GM06990 (cell line): ENCODE data around the gene CCR5AS.

Experiments used
- DNase-seq: peaks from one replicate; pipeline ENCODE4 v3.0.0-alpha.2; 2011; ENCODE audit not compliant: insufficient read length; ENCODE audit errors: extremely low read depth
- H3K27me3 ChIP-seq: replicated peaks from 2 replicates; pipeline ENCODE4 v1.6.0; 2011; ENCODE audit warnings: low read length; ENCODE audit not compliant: control insufficient read depth, insufficient read depth
- H3K36me3 ChIP-seq: 2 replicates; pipeline ENCODE4 v1.5.1; 2011; ENCODE audit warnings: low read length; ENCODE audit not compliant: control insufficient read depth, insufficient read depth
- H3K4me3 ChIP-seq: replicated peaks from 2 replicates; pipeline ENCODE4 v1.5.1; 2011; ENCODE audit warnings: low read depth, mild to moderate bottlenecking, control low read depth, low read length
- TF ChIP-seq, protein P1 (sequence below): IDR thresholded peaks from 2 replicates; pipeline ENCODE4 v1.5.1; 2011; ENCODE audit warnings: low read length, control low read depth, mild to moderate bottlenecking, inconsistent platforms; ENCODE audit not compliant: insufficient read depth, poor library complexity, severe bottlenecking

CCR5AS gene

DNA sequence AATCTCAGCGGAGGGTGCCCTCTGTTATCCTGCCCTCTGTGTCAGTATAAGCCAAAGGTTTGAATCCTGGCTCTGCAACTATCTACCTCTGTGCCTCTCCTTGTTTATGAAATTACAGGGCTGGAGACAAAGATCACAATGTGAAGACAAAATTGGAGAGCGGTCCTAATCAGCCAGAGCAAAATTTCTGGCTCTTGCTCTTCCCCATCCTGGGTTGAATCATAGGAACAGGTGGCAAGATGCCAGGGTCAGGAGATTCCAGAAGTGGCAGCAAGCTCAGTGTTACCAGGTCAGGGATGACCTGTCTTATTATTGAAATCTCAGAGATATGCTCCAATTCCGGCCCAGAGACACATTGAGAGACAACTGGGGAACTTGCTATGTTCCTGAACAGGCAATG is 55.2 kb downstream of the CCR5AS start:
- DNase-seq = no peak
- Histone ChIP-seq H3K4me3 (no peak overlapping the region), H3K36me3 (no peaks in the 10 kb centered on the region), H3K27me3 (no peaks in the 10 kb centered on the region)
- TF ChIP-seq, protein P1, sequence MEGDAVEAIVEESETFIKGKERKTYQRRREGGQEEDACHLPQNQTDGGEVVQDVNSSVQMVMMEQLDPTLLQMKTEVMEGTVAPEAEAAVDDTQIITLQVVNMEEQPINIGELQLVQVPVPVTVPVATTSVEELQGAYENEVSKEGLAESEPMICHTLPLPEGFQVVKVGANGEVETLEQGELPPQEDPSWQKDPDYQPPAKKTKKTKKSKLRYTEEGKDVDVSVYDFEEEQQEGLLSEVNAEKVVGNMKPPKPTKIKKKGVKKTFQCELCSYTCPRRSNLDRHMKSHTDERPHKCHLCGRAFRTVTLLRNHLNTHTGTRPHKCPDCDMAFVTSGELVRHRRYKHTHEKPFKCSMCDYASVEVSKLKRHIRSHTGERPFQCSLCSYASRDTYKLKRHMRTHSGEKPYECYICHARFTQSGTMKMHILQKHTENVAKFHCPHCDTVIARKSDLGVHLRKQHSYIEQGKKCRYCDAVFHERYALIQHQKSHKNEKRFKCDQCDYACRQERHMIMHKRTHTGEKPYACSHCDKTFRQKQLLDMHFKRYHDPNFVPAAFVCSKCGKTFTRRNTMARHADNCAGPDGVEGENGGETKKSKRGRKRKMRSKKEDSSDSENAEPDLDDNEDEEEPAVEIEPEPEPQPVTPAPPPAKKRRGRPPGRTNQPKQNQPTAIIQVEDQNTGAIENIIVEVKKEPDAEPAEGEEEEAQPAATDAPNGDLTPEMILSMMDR = no peak

DNA sequence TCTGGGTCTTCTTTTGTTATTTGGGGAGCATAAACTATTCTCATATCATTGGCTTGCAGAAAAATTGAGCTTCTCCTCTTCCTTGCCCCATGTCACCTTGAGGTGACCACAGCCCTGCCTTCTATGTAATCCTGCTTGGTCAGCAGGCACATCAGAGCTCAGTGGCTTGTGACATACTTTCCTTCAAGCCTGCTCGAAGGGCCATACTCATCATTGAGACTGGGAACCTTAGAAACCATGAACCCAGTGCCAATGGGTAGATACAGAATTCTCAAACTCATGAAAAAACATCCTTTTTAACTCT is 56.7 kb downstream of the CCR5AS start:
- H3K27me3 ChIP-seq = no peaks in the 10 kb centered on the region

DNA sequence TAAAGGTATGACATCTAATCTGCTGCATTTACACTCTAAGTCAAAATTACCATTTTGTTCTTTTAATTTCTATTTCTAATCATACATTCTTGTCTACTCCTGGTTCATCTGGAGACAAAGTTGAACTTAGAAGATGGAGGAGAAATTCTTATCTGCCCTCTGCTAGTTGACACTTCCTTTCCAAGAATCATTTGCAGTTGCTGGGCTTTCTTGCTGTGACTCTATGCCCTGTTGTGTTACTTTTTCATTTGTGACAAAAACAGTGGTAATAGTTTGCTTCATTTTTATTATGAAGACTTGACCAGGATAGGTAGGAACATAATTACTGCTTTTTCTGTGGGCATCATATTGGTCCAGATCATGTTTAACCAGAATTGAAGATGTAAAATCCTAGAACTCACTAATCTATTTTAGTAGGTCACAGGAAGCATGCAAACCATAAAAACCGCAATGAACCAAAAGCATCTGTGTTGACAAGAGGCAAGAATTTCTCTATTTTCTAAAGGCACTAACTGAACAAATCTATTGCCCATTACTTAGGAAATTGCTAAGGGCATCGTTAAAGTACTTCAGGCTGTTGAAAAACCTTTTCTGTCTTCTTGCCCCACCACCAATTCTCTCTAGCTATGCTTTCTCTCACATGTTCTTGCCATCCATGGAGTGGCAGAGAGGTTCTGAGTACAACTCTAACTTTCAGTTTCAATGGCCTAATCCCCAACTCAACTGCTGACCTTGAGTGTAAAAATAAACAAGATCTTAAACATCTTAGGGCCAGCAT is 57.2 kb downstream of the CCR5AS start:
- H3K36me3 ChIP-seq = no peaks in the 10 kb centered on the region
- H3K4me3 ChIP-seq = no peak overlapping the region
- no peaks in the 10 kb centered on the region for H3K27me3 ChIP-seq
- DNase-seq = peak; percentile 36
- TF ChIP-seq, protein P1 = no peak

More for the DNA sequence above, 56.7 kb downstream of the CCR5AS start:
- DNase-seq = no peak
- TF ChIP-seq, protein P1 = no peak
- Histone ChIP-seq H3K4me3 (no peak overlapping the region), H3K36me3 (no peaks in the 10 kb centered on the region)

DNA sequence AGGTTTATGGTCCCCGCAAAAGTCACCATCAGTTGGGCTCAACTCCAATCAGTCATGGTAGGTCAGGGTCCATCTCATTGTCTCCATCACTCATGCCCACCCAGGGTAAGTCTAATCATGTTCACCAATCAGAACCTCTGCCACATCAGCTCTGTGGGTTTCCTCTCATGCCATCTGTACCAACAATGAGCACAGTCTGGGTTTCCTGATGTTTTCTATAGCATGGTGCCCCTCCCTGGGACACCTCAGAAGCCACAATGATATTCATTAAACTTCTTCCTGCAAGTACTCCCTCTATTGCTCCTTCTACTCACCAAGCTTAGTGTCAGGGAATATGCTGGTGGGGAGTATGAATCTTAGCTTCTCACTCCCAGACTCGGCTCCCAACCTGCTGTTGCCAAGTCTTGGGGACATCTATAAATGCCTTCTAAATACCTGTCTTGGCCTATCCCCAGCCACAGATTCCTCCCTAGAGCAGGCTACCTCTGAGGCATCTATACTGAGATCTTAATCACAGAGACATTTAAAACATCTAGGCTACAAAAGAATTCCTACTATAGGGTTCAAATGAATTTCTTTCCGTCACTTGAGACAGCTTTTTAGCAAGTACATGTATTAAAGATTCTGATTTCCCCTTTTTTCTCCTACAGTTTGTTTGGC is 57.9 kb downstream of the CCR5AS start:
- TF ChIP-seq, protein P1 = no peak
- DNase-seq = no peak
- H3K36me3 ChIP-seq = no peaks in the 10 kb centered on the region
- H3K4me3 ChIP-seq = no peak overlapping the region
- no peaks in the 10 kb centered on the region for H3K27me3 ChIP-seq

DNA sequence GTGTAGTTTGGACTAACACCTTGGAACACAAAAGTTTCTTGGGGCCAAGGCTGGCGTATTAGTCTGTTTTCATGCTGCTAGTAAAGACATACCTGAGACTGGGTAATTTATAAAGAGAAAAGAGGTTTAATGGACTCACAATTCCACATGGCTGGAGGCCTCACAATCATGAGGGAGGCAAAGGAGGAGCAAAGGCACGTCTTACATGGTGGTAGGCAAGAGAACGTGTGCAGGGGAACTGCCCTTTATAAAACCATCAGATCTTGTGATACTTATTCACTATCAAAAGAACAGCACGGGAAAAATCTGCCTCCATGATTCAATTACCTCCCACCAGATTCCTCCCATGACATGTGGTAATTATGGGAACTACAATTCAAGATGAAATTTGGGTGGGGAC is 62.4 kb downstream of the CCR5AS start:
- no peak for DNase-seq
- Histone ChIP-seq H3K36me3 (no peaks in the 10 kb centered on the region), H3K4me3 (no peak overlapping the region), H3K27me3 (no peaks in the 10 kb centered on the region)
- TF ChIP-seq, protein P1 = no peak

DNA sequence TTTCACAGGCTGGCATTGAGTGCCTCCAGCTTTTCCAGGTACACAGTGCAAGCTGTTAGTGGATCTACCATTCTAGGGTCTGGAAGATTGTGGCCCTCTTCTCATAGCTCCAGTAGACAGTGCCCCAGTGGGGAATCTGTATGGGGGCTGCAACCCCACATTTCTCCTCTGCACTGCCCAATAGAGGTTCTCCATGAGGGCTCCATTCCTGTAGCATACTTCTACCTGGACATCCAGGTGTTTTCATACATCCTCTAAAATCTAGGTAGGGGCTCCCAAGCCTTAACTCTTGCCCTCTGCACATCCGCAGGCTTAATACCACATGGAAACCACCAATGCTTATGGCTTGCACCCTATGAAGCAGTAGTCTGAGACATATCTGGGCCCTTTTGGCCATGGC is 68.0 kb downstream of the CCR5AS start:
- TF ChIP-seq, protein P1 = no peak
- Histone ChIP-seq H3K36me3 (no peaks in the 10 kb centered on the region), H3K27me3 (no peaks in the 10 kb centered on the region), H3K4me3 (no peak overlapping the region)
- DNase-seq = no peak
